Bone marrow (tissue), 2 donors: Measurements from ENCODE around the gene LUZP4.
"Not testable (repeated sequence)": the region's sequence is repeated elsewhere in the genome, so short reads cannot be mapped to it uniquely, and the experiment has no call there.

Experiments used
- DNase-seq, 2 donors: peaks; one replicate each; lab custom pipeline; 2025; lab: John Stamatoyannopoulos, UW

Gene LUZP4, protein sequence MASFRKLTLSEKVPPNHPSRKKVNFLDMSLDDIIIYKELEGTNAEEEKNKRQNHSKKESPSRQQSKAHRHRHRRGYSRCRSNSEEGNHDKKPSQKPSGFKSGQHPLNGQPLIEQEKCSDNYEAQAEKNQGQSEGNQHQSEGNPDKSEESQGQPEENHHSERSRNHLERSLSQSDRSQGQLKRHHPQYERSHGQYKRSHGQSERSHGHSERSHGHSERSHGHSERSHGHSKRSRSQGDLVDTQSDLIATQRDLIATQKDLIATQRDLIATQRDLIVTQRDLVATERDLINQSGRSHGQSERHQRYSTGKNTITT

DNA sequence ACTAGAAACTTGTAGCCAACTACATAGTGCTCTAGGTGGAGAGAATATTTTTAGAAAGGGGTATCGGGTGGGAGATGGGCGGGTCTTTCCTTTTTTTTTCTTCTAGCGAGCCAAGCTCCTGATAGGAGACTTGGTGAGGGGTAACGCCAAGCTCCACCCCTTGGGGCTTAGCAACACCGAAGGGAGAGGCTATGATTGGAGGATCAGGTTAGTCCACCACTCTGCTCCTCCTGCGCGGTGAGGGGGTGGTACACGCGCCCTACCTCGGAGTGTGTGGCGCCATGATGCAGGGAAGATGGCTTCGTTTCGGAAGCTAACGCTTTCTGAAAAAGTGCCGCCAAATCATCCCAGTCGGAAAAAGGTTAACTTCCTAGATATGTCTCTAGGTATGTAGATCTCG is at the start of gene LUZP4:
Gene LUZP4, plus strand, starts transcription at position 251 of the 400 bp plus-strand sequence. Its CDS starts 45 bp downstream, at position 296.
- no peak for DNase-seq

DNA sequence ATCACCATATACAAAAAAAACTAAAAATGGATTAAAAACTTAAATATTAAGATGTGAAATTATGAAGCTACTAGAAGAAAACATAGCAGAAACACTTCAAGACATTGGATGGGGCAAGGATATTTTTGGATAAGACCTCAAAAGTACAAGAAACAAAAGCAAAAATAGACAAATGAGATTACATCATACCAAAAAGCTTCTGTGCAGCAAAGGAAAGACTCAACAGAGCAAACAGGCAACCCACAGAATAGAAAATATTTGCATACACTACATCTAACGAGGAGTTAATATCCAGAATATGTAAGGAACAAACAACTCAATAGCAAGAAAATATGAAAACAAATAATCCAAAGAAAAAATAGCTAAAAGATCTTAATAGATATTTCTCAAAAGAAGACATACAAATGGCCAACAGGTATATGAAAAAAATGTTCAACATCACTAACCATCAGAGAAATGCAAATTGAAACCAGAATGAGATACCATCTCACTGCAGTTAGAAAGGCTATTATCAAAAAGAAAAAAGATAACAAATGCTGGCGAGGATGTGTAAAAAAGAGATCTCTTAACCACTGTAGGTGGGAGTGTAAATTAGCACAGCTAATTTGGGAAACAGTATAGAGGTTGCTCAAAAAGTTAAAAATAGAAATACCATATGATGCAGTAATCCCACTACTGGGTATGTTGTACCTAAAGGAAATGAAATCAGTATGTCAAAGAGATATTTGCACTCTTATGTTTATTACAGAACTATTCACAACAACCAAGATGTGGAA is 37.9 kb upstream of the LUZP4 start:
- no peak for DNase-seq

DNA sequence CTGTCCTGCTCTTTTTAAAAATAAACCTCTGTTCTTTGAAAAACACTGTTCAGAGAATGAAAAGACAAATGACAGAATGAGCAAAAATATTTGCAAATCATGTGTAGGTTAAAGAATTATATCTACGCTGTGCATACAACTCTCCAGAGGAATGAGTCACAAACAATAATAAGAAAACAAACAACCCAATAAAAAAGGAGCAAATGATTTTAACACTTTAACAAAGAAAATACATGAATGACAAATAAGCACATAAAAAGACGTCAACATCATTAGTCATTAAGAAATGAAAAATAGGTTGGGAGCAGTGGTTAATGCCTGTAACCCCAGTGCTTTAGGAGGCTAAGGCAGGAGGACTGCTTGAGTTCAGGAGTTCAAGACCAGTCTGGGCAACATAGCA is 34.5 kb upstream of the LUZP4 start:
- no peak for DNase-seq

DNA sequence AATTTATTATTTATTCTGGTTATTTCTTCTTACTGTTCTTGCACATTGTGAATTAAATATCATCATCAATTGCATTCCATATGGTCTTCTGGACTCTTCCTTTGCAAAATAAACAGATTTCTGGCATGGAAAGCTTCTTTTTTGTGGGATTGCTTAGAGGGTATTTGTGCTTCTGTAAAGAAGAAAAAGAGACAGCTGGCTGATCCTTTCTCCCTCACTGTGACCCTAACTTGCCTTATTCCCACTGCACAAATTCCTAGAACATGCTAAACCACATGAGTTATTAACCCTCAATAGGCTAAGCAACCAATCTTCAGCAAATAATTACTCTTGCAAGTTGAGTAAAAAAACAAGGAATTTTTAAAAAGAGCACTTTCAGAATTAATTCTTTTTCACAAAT is 31.8 kb upstream of the LUZP4 start:
- no peak for DNase-seq

DNA sequence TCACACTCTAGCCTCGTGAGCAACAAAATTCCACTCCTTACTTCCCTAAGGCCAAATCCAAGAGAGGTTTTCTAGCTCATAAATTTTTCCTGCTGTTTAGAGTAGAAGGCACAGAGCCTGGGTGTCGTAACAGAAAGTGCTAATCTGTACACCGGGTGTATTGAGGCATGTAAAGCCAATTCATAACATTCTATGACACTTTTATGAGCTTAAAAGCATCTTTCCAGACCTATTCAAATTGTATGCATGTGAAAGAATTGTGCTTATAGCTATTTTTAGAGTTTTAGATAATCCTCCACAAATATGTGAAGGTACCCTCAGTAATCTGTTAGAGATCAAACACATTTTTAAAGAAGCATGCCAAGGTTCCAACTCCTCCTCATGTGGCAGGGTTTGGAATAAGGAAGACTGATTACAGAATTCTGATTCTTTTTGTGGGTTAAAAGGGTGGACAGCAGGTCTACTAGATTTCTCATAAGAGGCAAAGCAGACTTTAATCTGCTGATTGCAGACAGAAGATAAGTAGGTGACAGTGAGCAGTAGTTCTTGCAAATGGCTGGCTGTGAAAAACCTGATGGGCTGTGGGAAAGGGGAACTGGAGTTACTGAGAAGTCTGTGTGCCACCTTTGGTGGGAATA is 30.2 kb upstream of the LUZP4 start:
- DNase-seq: no peak

DNA sequence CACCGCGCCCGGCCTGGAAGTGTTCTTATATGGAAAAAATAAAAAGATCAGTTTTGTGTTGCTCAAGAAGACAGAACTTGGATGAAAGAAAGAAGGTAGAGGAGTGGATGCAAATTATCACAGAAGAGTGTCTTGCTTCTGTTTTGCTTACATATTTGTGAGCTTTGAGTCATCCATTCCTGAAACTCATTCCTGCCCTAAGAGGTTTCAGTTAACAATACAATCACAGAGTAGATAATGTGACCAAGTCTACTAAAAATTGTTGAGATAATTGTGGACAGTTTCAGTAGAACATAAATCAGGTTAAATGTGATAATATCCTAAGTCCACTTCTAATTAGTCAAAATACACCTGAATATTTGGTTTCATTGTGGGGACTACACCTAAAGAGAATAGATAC is 29.2 kb upstream of the LUZP4 start:
- DNase-seq: no peak

DNA sequence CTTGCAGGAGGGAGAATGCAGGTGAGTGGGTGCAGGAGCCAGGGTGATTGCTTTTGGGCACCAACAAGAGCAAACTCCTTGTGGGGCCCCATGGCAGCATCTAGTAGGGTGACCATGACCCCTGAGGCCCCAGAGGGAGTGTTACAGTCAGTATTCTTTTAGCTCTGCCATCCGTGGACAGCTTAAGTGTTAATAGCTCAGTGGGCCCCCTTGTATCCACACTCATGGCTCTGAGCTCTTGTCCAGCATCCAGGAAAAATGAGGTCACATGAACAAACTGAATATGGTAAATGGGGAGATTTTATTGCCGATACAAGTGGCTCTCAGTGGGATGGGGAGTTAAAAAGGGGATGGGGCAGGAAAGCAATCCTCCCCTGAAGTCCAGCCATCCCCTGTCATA is 28.4 kb upstream of the LUZP4 start:
- DNase-seq: no peak

DNA sequence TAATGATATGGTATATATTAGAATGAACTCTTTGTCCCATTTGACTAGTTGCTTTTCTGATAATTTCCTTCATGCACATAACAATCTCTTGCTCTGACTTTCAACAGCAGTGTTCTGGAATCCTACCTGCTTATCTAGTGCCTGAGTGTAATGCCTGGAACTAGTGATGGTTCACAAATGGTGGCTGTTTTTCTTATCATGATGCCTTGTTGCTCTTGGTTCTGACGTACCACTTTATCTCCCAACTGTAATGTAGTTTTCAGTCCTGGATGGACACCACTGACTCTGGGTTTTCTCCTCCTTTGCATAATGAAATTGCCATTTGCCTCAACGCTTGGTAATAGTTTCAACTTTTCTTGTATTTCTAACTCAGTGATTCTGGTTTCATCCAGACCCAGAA is 25.5 kb upstream of the LUZP4 start:
- DNase-seq: no peak

DNA sequence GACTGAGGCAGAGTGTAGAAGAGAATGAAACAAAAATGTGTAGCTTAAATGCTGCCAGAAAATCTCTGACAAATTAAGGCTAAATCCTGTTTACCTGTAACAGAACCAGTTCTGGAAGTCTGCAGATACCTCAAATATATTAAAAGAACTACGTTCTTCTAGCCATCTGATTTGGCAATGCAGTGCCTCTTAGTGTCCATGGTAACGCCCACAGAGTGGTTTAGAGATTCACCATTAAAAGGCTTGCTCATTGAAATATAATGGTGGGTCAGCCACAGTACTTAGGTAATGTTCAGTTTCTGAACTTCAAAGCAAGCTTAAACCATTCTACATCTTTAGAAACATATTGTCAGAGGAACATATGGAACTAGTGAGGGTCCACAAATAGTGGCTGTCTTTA is 23.2 kb upstream of the LUZP4 start:
- DNase-seq: no peak

DNA sequence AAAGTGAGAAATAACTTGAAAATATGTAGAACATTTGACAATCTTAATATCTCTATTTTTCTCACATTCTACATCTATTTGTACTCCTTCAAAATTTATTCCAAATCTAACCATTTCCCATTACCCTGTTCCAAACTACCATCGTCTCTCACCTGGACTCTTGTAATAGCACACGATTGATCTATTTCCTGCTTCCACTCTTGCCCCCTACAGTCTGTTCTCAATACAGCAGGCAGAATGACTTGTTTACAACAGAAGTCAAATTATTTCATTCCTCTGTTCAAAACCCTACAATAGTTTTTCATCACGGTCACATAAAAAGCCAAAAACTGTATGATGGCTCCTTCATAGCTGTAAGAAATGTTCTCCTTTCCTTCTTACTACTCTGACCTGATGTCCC is 21.1 kb upstream of the LUZP4 start:
- no peak for DNase-seq

DNA sequence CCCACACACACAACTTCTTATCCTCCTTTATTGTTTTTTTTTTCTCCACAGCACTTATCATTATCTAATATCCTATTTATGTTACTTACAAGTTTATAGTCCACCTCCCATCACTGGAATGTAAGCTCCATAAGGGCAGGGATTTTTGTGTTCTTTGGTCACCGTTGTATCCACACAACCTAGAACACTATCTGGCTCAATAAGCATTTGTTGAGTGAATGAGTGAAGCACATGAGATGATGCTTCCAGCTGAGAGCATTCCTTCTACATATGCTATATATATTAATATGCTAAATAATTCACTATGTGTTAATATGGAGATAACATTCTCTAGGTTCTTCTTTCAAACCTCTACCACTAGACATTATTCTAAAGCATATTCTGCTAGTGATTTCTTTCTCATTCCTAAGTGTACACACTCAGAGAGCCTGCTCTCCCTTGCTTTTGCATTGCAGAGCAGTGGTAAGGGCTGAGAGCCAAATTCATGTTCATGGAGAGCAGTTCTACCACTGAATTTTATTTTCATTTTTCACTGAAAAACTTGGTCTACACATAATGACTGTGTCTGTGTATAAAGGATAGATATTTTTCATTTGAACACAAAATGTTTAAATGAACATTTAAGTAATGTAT is 20.3 kb upstream of the LUZP4 start:
- no peak for DNase-seq

DNA sequence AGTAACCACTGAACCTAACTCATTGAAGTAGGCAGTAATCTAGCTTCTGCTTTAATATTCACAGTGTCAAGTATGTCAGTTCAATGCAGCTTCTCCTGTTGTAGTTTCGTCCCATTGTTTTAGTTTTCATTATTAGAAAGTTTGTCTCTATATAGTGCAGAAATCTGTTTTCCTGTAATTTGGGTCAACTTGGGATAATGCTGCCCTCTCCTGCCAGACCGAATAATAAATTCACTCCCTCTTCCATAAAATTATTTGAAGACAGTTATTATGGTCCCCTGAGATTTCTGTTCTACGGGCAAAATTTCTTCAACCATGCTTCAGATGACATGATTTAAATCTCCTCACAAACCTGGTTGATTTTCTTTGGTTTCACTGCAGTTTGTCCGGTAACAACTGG is 4.6 kb upstream of the LUZP4 start:
- no peak for DNase-seq

DNA sequence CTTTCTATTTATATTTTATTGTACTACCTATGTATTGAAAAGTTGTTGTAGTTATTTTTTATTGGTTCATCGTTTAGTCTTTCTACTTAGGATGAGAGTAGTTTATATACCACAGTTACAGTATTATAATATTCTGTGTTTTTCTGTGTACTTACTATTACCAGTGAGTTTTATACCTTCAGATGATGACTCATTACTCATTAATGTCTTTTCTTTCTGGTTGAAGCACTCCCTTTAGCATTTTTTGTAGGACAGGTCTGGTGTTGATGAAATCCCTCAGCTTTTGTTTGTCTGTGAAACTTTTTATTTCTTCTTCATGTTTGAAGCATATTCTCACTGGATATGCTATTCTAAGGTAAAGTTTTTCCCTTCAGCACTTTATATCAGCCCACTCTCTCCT is 7.7 kb downstream of the LUZP4 start:
- no peak for DNase-seq

DNA sequence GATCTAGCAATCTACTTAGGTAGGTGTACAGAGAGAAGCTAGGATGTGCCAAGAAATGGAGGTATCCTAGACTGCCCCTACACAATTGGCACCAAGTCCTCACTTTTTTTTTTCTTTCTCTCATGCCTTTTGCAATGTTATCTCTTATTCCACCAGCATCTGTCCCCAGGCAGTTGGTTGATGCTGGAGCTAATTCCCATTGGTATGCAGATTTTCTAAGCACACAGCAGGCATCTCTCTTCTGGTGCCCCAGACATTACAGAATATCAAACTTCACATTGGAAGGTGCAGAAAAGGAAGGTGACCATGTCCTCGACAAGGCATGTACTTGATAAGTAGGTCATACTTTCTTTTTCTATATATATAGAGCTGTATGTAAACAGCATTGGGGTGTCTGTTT is 21.6 kb downstream of the LUZP4 start:
- DNase-seq: no peak

DNA sequence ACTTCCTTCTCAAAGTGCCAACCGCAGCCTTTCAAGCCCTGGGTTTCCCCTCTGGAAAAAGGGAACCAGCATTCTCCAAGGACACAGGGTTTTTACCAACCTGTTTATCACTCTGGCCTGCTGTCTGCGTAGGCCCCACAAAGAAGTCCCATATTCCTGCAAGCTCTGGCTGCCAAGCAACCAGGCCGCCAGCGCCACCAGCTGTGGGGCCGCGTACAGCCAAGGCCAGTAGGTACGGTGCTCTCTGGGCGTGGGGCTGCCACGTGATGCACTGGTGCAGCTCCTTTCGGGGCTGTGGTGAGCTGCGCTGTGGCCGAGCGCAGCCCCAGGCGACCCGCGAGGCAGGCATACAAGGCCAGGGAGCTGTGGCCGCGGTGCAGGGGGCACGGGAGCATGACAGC is 22.1 kb downstream of the LUZP4 start:
- DNase-seq: no peak

DNA sequence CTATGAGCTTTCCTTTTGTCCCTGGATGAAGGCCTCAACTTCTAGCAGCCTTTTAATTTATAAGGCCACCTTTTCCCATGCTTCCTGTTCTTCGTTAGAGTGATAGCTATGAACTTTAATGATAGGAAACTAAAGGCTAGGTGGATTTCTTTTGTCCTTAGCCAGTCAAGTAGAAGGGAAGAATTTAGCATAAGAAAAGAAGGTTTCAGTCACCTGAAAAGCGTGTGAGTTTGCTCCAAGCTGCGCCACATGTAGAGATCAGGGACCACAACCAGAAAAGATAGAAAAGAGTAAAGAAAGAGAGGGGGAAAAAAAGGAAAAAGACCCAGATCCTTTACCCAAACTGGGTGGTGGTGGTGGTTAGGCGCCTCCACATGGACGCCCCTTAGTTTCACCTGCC is 28.6 kb downstream of the LUZP4 start:
- DNase-seq: no peak

DNA sequence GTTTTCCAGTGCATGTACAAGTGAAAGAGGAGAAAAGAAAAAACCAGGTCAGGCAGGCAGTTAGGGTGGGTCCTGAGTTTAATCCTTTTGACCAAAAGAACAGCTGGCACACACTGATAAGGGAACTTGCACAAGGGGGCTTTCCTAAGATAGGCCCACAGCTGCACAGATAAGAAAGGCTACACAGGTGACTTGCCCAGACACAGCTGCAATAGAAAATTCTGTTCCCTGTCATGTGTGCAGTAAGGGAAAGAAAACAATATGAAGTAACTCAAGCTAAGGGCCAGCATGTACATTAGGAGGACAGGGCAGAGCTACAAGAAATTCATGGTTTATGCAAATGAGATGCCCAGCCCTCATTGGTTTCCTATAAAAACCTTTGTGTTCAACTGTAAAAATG is 32.9 kb downstream of the LUZP4 start:
- no peak for DNase-seq

DNA sequence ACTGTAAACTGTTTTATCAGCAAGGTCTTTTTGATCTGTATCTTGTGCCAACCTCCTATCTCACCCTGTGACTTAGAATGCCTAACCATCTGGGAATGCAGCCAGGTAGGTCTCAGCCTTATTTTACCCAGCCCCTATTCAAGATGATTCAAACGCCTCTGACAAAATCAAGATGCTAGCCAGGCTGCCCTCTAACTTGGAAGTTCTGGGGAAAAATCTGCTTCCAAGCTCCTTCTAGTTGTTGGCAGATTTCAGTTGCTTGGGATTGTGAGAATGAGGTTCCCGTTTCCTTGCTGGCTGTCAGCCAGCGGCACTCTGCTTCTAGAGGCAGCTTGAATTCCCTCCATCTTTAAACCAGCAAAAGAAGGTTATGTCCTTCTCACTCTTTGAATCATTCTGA is 34.7 kb downstream of the LUZP4 start:
- DNase-seq: no peak

DNA sequence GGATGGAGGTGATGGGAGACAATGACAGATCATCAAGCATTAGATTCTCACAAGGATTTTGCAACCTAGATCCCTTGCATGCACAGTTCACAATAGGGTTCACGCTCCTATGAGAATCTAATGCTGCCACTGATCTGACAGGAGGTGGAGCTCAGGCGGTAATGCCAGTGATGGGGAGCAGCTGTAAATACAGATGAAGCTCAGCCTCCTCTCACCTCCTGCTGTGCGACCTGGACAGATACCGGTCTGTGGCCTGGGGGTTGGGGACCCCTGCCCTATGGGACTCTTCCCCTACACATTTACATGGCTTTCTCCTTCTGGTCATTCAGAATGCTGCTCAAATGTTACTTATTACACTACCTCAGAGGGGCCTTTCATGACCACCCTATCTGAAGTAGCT is 39.8 kb downstream of the LUZP4 start:
- DNase-seq: not testable (repeated sequence)

DNA sequence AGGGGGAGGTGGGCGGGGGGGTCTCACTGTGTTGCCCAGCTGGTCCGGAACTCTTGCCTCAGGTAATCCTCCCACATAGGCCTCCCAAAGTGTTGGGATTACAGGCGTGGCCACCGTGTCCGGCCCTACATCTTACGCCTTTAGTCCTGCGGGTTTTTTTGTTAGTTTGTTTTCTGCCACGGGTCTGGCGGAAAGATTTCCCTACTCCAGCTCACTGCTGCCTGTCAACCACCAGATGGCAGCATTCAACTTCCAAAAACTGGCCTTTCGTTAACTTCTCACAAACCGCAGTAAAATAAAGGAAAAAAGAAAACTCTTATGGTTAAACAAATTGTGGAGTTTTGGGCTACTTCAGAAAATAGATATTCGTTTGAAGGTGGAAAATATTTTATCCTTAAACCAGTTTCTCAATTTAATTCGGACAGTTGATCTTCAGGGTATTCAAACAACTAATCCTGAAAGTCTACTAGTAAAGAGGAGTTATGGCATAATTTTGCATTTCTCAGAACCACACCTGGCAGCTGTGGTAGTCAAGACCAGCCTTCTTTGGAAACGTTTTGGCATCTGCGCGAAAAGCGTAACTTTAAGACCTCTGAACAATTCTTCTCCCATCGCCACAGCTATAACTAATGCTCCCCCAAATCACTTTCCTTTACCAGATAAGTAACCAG is 41.1 kb downstream of the LUZP4 start:
- no peak for DNase-seq

DNA sequence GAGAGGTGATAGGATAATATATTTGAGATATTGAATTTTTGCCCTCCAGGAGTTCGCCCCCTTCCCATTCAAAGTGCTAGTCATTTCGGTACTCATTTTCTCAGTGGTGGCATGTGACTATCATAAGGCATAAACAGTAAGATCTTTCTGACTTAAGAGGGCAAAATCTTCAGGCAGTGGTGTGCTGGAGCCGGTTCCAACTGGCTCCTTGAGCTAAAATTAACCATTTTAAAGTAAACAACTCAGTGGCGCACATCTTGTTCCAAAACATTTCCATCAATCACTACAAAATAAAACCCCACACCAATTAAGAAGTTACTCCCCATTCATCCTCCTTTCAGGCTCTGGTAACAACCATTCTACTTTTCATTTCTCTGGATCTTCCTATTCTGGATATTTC is 43.3 kb downstream of the LUZP4 start:
- DNase-seq: no peak

DNA sequence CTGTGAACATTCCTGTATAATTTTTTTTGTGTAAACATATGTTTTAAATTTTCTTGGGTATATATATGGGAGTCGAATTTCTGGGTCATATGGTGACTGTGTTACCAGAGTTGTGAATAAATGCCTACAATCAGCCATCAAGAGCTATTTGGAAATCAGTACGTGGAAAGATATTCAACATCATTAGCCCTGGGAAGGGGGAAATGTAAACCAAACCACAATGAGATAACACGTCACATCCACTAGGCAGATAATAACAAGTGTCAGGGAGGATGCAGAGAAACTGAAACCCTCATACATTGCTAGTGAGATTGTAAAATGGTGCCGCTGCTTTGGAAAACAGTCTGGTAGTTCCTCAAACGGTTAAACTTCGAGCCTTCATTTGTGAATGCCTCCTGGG is 43.9 kb downstream of the LUZP4 start:
- no peak for DNase-seq
